Pons (tissue), 1 donor: Measurements from ENCODE around the gene SH3D21.

Experiments used
- DNase-seq: peaks from one replicate; pipeline ENCODE4 v3.0.0-alpha.2; 2016; ENCODE audit warnings: low spot score

Gene SH3D21

GRCh38 chr1:36330940-36331339 is 24.8 kb downstream of the SH3D21 start:
- no peak for DNase-seq

DNA sequence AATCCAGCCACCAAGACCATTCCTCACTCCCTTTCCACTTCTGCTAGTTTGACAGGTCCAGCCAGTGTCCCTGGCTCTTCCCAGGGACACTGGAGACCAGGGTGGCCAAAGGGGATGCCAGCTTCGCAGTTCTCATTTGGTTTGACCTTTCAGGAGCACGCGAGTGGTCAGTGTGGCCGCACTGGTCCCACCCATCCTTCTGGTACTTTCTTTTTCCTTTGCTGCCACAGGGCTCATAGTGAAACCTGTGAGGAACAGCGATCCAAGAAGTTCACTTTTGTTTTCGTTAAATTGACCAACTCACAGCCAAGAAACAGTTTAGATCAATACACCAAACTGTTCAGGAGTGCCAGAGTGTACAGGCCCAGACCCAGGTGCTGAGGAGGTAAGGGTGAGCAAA is 31.7 kb downstream of the SH3D21 start:
- DNase-seq: peak; percentile 6

DNA sequence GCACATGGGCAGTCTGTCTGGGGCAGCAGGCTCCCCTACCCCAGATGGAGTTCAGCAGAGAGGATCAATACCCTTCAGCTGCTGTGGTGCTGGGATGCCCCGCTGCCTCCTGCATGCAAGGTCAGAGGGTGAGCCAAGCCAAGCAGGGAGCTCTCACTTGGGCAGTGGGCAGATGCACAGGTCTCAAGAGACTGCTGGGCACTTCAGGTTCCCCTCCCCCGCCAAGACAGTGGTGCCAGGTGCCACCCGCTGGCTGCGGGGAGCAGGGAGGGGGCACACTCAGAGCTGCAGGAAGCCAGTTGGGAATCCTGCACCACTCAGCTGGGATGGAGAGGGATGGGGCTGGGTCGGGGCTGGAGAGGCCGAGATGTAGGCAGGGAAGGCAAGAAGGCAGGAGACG is 33.0 kb downstream of the SH3D21 start:
- DNase-seq: no peak

DNA sequence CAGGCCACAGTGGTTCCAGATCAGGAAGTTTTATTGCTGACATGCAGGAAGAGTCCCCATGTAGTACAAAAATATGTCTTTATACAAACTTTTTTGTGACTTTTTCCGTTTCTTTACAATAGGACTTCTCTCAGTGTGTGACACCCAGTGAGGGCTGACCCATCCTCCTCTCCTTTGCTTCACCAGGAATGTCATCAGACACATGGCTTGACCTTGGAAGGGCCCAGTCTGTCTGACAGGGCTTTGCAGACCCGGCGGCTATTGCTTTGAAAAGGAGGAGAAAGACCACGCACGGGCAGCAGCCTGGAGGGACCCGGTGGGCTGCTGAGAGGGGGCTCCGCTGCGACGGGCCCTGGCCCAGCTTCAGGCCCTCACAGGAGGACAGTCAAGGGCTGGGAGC is 33.4 kb downstream of the SH3D21 start:
- no peak for DNase-seq

GRCh38 chr1:36341626-36342320 is 35.6 kb downstream of the SH3D21 start:
- DNase-seq: no peak

DNA sequence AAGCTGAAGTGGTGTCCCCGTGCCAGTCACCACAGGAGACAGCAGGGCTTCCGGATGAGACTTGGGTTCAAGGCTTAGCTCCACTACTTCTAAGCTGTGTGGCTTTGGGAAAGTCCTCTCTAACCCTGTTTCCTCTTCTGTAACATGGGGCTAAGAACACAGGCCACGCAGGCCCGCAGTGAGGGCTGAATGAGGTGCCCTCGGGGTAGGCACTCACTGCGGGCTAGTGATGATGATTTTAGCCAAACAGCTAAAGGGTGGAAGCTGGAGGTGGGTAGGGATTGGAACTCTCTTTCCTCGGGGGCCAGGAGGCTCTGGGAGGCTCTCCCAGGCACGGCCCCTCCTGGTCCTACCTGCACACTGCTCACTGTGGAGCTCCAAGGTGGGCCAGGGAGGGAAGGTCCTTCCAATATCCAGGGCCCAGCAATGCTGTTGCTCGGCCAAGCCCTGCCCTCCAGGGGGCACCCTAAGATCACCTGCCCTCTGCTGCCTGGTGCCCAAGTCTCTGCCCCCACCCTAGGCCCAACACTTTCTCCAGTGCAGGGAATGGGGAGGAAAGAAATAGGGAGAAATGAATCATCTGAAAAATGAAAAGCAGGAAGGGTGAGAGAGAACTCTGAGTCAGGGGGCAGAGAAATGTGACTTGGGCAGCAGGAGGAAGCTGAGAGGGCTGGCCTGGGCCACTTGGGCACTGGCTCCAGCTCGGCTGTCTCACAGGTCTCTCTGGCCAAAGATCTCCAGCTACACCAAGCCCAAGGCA is 36.4 kb downstream of the SH3D21 start:
- DNase-seq: peak; percentile 47

- no peak for DNase-seq
Observed at GRCh38 chr1:36343651-36344394, 37.7 kb downstream of the SH3D21 start.

DNA sequence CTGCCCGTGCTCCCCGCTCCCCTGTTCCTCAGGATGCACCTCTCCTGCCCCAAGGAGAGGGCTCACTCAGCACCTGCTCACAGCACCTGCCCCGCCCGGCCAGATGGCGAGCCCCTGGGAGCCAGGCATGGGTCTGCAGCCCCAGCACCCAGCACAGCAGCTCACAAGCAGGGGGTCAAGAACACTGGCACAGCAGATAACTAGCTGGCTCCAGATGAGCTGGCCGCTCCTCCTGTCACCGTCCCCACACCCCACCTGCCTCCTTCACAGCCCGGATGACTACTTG is 38.2 kb downstream of the SH3D21 start:
- DNase-seq: no peak

- no peak for DNase-seq
Observed at GRCh38 chr1:36345353-36345752, 39.2 kb downstream of the SH3D21 start.

- DNase-seq: no peak
Observed at GRCh38 chr1:36346741-36347370, 40.7 kb downstream of the SH3D21 start.

- DNase-seq: no peak
Observed at GRCh38 chr1:36349241-36349671, 43.1 kb downstream of the SH3D21 start.

DNA sequence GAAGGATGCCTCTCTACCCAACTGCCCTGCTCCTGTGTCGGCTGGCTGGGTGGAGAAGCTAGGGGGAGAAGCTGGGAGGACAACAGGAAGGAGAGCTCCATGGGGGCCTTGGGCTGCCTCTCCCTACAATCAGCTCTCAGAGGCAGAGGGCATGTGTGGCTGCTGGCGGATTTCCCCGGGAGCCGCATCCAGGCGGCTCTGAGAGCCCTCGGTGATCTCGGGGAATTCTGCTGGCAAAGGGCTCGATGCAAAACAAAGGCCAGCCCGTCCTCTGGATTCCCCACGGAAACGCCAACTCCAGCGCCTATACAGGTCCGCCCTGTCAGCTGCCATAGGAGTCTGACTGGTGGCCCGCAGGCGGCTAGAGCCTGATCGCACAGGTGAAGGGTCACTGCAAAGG is 43.7 kb downstream of the SH3D21 start:
- DNase-seq: no peak

DNA sequence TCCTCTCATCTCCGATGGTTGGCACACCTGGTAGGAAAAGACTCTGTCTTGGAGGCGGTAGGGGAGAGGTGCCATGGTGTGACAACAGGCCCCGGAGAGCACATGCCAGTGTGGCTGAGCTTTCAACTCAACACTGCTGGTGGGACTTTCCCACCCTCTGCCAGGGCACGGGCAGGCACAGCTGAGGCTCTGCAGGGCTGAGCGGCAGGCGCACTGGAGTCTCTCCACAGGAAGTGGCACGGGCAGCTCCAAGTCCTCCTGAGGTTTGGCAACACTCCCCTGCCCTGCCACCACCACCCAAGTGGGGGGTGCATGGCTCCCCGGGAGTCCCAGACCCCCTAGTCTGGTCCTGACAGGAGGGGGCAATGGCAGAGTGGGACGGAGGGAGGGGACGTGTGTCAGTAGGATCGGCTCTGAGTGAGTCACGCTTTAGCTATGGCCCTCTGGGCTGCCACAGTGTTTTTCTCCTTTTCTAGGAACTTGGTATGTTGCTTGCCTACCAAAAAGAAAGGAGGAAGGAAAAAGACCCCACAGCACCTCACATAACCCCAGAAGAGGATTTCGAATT is 44.6 kb downstream of the SH3D21 start:
- no peak for DNase-seq

- no peak for DNase-seq
Observed at GRCh38 chr1:36351227-36351977, 45.2 kb downstream of the SH3D21 start.

GRCh38 chr1:36352125-36352909 is 46.1 kb downstream of the SH3D21 start:
- no peak for DNase-seq

DNA sequence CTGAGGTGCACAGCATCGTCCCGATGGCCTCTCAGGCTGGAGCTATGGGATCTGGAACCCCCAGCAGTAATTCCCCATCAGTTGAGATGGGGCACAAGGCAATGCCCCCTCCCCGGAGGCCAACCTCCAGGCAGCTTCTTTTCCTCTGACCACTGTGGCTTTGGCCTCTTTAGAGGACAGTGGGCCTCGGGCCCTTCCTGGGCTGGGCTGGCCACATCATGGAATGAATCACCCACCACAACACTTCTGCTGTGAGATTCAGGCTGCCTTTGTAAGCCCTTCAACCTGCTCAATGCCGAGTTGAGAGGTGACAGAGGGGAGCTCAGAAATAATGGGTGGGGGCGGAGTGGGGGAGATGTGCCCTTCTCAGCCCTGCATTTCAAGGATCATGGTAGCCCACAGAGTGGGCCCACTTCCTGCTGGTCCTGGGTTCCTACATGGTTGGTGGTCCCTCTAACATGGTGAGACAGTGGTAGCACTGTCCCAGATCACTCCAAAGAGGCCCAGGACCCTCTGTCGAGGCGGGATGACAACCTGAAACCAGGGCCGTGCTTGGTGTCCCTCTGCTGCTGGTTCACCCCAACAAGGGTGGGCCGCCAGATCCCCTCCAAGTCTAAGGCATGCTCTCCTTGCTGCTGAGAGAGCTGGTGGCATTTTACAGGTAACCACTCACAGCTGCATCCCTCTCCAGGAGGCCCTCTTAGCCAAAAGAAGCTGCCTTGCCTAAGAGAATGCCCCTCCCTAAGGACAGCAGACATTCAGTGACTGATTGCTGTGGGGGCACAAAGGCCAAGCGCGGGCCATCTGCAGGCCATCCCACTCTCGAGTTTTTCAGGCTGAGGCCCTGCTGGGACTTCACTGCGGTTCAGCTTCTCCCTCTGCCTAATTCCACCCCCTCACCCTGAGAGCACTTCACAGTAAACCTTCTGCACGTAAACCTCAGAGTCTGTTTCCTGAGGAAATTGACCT is 47.0 kb downstream of the SH3D21 start:
- no peak for DNase-seq

GRCh38 chr1:36354486-36354885 is 48.3 kb downstream of the SH3D21 start:
- DNase-seq: no peak

DNA sequence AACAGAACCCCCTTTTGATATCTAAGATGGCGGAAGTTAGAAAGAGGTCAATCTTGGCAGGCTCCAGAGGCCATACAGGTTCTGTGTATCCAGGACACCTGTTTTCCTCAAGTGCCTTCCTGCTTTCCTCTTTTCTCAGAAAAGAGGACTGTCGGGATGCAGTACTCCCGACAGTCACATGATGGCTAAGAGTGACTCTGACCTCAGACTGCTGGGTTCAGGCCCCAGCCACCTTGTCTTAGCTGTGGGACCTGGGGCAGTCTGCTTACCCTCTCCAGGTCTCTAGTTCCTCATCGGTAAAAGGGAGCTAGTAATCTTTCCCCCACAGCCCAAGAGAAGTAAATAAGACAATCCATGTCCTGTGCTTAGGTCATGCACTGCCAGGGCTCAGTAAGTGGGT is 49.6 kb downstream of the SH3D21 start:
- no peak for DNase-seq

DNA sequence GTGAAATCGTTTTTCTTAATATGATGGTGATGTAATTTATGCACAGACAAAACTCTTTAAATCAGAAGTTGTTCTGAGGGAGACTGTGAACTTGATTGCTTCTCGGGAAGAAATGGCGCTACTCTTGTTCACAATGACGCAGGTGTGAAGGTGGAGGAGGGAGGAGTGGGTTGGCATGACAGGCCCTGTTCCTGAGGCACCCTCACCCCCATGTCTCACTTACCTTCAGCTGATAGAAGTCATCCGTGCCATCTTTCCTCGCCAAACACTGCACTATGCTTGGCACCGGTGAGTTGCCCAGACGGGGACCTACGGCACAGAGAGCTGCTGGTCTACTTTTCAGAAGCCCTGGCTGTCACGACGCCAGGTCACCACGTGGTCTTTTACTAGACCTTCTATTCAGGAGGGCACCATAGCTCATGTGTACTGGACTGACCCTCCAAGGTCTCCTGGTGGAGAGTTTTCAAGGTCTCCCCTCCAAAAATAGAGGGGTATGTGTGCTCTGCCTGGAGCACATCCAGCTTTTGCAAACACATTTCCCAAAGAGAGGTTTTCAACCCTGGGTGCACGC is 52.4 kb downstream of the SH3D21 start:
- no peak for DNase-seq
